ENCODE data around the gene GAB2. TPM values are rescaled to one million over a fixed set of nuclear protein-coding genes. Genes with fewer than 3 reads are reported as not detected.

The GAB2 gene
- total RNA-seq, 1 donor from 2014 or later = 22.4 TPM

DNA sequence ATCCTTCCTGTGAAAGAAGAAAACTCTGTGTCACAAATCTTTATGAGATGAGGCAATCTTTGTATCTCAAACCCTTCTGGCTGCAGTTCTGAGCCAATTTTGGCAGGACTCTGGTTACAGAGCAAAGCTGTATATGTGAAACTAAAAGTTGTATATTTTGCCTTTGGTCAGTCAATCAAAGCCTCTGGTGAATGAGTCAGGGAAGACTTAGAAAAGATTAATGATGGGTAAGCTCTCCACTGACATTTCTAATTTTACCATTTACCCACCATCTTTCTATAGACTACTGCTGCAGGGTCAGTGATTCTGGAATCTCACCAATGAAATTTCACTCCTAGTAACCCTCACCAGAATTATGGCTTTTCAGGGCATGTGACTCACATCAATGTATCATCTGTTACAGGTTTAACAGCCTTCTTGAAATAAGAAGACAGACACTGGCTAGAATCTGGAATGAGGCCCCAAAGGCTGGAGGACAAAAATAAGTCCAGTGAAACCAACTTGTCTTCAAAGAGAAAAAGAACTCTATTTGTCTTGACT, 185.6 kb downstream of the GAB2 start:
- H3K27me3 Mint-ChIP-seq = no peaks in the 10 kb centered on the region
- H3K4me1 Mint-ChIP-seq = peaks cover 18% of the 10 kb centered on the region
- TF ChIP-seq, protein P1, sequence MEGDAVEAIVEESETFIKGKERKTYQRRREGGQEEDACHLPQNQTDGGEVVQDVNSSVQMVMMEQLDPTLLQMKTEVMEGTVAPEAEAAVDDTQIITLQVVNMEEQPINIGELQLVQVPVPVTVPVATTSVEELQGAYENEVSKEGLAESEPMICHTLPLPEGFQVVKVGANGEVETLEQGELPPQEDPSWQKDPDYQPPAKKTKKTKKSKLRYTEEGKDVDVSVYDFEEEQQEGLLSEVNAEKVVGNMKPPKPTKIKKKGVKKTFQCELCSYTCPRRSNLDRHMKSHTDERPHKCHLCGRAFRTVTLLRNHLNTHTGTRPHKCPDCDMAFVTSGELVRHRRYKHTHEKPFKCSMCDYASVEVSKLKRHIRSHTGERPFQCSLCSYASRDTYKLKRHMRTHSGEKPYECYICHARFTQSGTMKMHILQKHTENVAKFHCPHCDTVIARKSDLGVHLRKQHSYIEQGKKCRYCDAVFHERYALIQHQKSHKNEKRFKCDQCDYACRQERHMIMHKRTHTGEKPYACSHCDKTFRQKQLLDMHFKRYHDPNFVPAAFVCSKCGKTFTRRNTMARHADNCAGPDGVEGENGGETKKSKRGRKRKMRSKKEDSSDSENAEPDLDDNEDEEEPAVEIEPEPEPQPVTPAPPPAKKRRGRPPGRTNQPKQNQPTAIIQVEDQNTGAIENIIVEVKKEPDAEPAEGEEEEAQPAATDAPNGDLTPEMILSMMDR (IDR thresholded peaks at IDR 0.05) = no peak
- peaks cover 13% of the 10 kb centered on the region for H3K36me3 Mint-ChIP-seq (ENCODE audit: low read depth)
- ChIA-PET POLR2A (no interaction called here), CTCF (no interaction called here)
- H3K9me3 Mint-ChIP-seq = no peaks in the 10 kb centered on the region
- no peak overlapping the region for H3K4me3 Mint-ChIP-seq
- no peak for ATAC-seq (ENCODE audit: low read depth)
- DNase-seq = no peak
- H3K27ac Mint-ChIP-seq = no peak overlapping the region
- intact Hi-C loops (cut with micrococcal nuclease) = no loop called here

DNA sequence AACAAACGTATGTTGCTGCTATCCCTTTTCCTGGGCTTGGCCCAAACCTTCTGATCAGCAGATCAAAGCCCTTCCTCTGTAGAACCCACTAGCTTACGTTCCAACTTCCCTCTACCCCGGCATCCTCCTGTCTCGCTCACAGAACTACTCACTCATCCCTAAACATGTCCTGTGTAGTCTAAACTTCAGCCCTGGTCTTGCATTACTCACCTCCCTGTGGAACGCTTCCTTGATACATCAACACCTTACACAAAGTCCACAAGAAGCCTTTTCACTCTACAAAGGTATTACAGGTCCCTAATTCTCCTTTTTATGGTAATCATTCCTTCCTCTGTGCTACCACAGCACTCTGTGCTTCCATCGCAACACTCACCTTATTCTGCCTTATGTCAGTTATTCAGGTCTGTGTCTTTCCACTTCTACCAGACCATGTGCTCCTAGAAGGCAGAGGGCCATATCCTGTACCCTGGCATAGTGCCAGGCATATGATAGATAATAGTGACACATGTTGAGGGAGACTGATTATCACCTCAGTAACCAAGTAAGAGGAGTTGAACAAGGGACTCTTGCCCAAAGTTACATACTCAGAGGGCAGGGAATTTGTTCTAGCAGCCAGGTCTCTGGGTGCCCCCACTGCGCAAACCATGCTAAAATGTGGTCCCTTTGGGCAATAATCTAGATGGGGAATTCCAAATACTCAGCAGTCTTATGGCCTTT, 187.3 kb downstream of the GAB2 start:
- Mint-ChIP-seq H3K27ac (no peak overlapping the region), H3K4me1 (peaks cover 23% of the 10 kb centered on the region), H3K27me3 (no peaks in the 10 kb centered on the region), H3K4me3 (no peak overlapping the region), H3K9me3 (no peaks in the 10 kb centered on the region), H3K36me3 (ENCODE audit: low read depth) (peaks cover 10% of the 10 kb centered on the region)
- intact Hi-C loops (cut with micrococcal nuclease) = no loop called here
- no peak for DNase-seq
- TF ChIP-seq, protein P1 (IDR thresholded peaks at IDR 0.05) = no peak
- ChIA-PET CTCF (no interaction called here), POLR2A (no interaction called here)
- ATAC-seq (ENCODE audit: low read depth) = no peak

DNA sequence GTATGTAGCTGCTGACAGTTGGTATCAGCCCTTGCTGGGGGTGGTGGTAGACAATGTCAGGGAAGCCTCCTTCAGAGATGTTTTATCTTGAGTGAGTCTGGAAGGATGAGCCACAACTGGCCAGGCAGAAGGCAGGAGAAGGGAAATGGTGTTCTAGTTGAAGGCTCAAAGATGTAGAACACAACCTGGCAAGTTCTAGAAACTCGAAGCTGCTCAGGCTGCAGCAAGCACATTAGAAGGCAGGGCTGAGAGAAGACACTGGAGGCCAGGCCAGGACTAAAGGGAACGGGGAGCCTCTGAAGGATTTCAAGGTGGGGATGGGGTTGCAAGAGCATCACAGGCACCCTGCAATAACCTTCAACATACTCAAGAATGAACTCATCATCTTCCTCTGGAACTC, 188.5 kb downstream of the GAB2 start:
- intact Hi-C loops (cut with micrococcal nuclease) = loop anchor here (10.0 kb wide), 1 partner anchor 106 kb away; no protein-coding TSS in a partner anchor
- ATAC-seq (ENCODE audit: low read depth) = no peak
- ChIA-PET POLR2A (no interaction called here), CTCF (interaction anchor here (1.1 to 3.2 kb wide), 6 partner anchors 30 to 336 kb away, joined by 3 to 112 read pairs (median 6); no protein-coding TSS in a partner anchor)
- Mint-ChIP-seq H3K27ac (no peak overlapping the region), H3K9me3 (no peaks in the 10 kb centered on the region), H3K4me1 (peaks cover 36% of the 10 kb centered on the region), H3K36me3 (ENCODE audit: low read depth) (peaks cover 18% of the 10 kb centered on the region), H3K4me3 (no peak overlapping the region), H3K27me3 (no peaks in the 10 kb centered on the region)
- TF ChIP-seq, protein P1 (IDR thresholded peaks at IDR 0.05) = no peak
- DNase-seq = no peak

- DNase-seq (no peak), ATAC-seq (ENCODE audit: low read depth) (peak; percentile 66)
- Mint-ChIP-seq H3K4me1 (peaks cover 42% of the 10 kb centered on the region), H3K36me3 (ENCODE audit: low read depth) (peaks cover 22% of the 10 kb centered on the region), H3K27me3 (no peaks in the 10 kb centered on the region), H3K4me3 (no peak overlapping the region), H3K9me3 (no peaks in the 10 kb centered on the region), H3K27ac (no peak overlapping the region)
- intact Hi-C loops (cut with micrococcal nuclease) = loop anchor here (1.0 to 10.0 kb wide), 4 partner anchors 106 to 336 kb away; partner anchors contain the start of gene GAB2
- TF ChIP-seq, protein P1 (IDR thresholded peaks at IDR 0.05) = no peak
- ChIA-PET POLR2A (interaction anchor here (1.0 to 1.3 kb wide), 3 partner anchors 189 to 336 kb away, joined by 3 to 8 read pairs (median 6); partner anchors contain the start of gene GAB2), CTCF (interaction anchor here (0.7 to 3.2 kb wide), 27 partner anchors 10 to 345 kb away, joined by 3 to 112 read pairs (median 4); partner anchors contain the start of gene ALG8)
Measured at GRCh38 chr11:78228467-78228866, 189.2 kb downstream of the GAB2 start.

- ATAC-seq (ENCODE audit: low read depth) = peak; percentile 40
- DNase-seq = no peak
- POLR2A ChIA-PET = interaction anchor here (0.6 to 1.3 kb wide), 4 partner anchors 190 to 336 kb away, joined by 3 to 8 read pairs (median 4); partner anchors contain the start of gene GAB2
- Mint-ChIP-seq H3K27ac (peak overlapping the region; percentile 38), H3K4me3 (no peak overlapping the region), H3K9me3 (no peaks in the 10 kb centered on the region), H3K27me3 (no peaks in the 10 kb centered on the region), H3K36me3 (ENCODE audit: low read depth) (peaks cover 27% of the 10 kb centered on the region), H3K4me1 (peaks cover 47% of the 10 kb centered on the region)
- TF ChIP-seq, protein P1 (IDR thresholded peaks at IDR 0.05) = no peak
- intact Hi-C loops (cut with micrococcal nuclease) = loop anchor here (1.0 to 10.0 kb wide), 4 partner anchors 107 to 336 kb away; partner anchors contain the start of gene GAB2
- CTCF ChIA-PET = interaction anchor here (0.7 to 3.2 kb wide), 28 partner anchors 10 to 345 kb away, joined by 3 to 112 read pairs (median 4); partner anchors contain the start of gene ALG8
Measured at GRCh38 chr11:78227921-78228320, 189.7 kb downstream of the GAB2 start.
